Chondrocyte (in vitro differentiated cells): Measurements from ENCODE around the gene CCDC24. TPM values are rescaled to one million over a fixed set of nuclear protein-coding genes. Genes with fewer than 3 reads are reported as not detected.

Experiments used
- DNase-seq: peaks from one replicate; pipeline ENCODE4 v3.0.0; 2021; ENCODE audit warnings: mixed read lengths, low spot score
- H3K27ac Mint-ChIP-seq: one replicate; pipeline ENCODE4 v1.8.0; 2021; ENCODE audit warnings: mild to moderate bottlenecking, moderate library complexity, mixed read lengths; ENCODE audit not compliant: unreplicated experiment
- H3K27me3 Mint-ChIP-seq: 2 replicates; pipeline ENCODE4 v1.8.0; 2021; ENCODE audit warnings: low read depth, mixed read lengths
- H3K36me3 Mint-ChIP-seq: 2 replicates; pipeline ENCODE4 v1.8.0; 2021; ENCODE audit warnings: low read depth, mixed read lengths
- H3K4me1 Mint-ChIP-seq: 2 replicates; pipeline ENCODE4 v1.8.0; 2021; ENCODE audit warnings: low read depth, mild to moderate bottlenecking, mixed read lengths
- H3K4me3 Mint-ChIP-seq: one replicate; pipeline ENCODE4 v1.8.0; 2021; ENCODE audit warnings: mild to moderate bottlenecking, moderate library complexity, mixed read lengths; ENCODE audit not compliant: unreplicated experiment
- H3K9me3 Mint-ChIP-seq: 2 replicates; pipeline ENCODE4 v1.8.0; 2021; ENCODE audit warnings: low read depth, mixed read lengths
- total RNA-seq: library from RNA; stranded (reverse); gene quantifications from 3 replicates; pipeline ENCODE4 v1.2.1, GENCODE V29; 2021
- TF ChIP-seq, protein P1 (sequence below): fragments of 200-600 bp; sonication (generic); IDR thresholded peaks from 2 replicates; pipeline ENCODE4 v1.5.0; 2021; ENCODE audit warnings: antibody characterized with exemption, mild to moderate bottlenecking, moderate library complexity

The CCDC24 gene
- total RNA-seq, 1 donor from 2014 or later, result 6.3 TPM

DNA sequence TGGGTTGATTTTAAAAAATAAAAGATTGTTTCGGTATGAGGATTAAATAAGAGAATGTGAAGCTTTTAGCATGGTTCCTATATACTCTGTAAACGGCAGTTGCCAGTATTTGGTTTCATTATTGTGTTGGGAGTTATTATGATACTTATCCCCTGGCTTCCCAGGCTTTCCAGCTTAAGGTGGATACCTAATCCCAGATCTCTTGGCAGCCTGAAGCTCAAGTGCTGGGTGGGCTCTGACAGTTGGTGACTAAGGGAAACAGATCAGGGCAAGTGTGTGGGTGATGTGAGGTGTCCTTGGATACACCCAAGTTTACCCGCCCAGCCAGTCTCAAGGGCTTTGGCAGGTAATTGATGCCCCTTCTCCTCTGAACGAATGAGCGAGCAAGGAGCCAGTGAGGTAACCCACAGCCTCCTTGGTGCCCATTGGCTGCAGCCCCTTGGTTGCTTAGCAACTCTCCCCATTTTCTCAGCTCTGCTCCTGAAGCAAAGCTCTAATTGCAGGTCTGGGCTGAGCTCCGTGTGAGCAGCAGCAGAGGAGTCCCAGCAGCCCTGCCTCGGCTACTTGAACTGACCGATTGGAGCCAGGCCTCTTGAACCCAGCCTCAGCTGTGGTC is 38.6 kb upstream of the CCDC24 start:
- Mint-ChIP-seq H3K4me3 (no peak overlapping the region), H3K27ac (no peak overlapping the region), H3K4me1 (peaks cover 18% of the 10 kb centered on the region), H3K27me3 (no peaks in the 10 kb centered on the region), H3K36me3 (peaks cover 12% of the 10 kb centered on the region), H3K9me3 (no peaks in the 10 kb centered on the region)
- TF ChIP-seq, protein P1, sequence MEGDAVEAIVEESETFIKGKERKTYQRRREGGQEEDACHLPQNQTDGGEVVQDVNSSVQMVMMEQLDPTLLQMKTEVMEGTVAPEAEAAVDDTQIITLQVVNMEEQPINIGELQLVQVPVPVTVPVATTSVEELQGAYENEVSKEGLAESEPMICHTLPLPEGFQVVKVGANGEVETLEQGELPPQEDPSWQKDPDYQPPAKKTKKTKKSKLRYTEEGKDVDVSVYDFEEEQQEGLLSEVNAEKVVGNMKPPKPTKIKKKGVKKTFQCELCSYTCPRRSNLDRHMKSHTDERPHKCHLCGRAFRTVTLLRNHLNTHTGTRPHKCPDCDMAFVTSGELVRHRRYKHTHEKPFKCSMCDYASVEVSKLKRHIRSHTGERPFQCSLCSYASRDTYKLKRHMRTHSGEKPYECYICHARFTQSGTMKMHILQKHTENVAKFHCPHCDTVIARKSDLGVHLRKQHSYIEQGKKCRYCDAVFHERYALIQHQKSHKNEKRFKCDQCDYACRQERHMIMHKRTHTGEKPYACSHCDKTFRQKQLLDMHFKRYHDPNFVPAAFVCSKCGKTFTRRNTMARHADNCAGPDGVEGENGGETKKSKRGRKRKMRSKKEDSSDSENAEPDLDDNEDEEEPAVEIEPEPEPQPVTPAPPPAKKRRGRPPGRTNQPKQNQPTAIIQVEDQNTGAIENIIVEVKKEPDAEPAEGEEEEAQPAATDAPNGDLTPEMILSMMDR, result no peak
- no peak for DNase-seq

DNA sequence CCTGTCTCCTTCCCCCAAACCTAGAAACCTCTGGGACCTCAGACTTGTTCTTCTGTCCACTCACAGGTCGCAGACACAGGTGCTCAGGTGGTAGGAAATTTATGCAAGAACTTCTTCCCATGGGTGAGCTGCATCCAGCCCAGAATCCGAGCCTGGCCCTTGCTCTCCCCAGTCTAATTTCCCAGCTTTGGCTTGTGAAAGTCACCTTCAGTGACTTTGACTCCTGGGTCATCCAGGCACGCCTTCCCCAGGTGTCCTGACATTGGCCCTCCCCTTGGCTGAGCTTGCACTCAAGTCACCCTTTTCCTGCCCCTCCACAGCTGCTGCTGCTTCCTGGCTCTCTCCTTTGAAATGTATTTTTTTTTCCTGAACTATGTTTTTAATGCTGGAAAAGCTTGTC is 38.0 kb upstream of the CCDC24 start:
- H3K4me3 Mint-ChIP-seq, result no peak overlapping the region
- no peak overlapping the region for H3K27ac Mint-ChIP-seq
- H3K36me3 Mint-ChIP-seq, result peaks cover 16% of the 10 kb centered on the region
- TF ChIP-seq, protein P1, result no peak
- no peaks in the 10 kb centered on the region for H3K9me3 Mint-ChIP-seq
- H3K27me3 Mint-ChIP-seq, result no peaks in the 10 kb centered on the region
- peaks cover 13% of the 10 kb centered on the region for H3K4me1 Mint-ChIP-seq
- DNase-seq, result no peak

DNA sequence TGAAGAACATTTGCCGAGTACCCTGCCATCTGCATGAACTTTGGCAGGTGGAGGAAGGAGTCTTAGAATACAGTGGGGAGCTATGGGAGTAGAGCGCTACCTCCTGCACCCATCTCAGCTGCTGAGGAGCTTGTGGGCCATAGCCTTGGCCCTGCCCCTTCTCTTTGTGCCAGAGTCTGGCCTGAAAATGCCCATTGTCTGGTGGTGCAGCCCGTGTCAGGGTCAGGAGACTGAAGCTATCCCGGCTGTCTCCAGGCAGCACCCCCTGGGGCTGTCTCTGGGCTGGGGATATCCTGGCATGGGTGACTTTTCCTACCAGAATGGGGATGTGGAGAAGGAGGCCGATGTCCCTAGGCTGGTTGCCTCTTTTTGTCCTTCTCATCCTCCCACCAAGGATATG is 37.4 kb upstream of the CCDC24 start:
- Mint-ChIP-seq H3K27ac (no peak overlapping the region), H3K4me3 (no peak overlapping the region)
- DNase-seq, result peak; percentile 46

DNA sequence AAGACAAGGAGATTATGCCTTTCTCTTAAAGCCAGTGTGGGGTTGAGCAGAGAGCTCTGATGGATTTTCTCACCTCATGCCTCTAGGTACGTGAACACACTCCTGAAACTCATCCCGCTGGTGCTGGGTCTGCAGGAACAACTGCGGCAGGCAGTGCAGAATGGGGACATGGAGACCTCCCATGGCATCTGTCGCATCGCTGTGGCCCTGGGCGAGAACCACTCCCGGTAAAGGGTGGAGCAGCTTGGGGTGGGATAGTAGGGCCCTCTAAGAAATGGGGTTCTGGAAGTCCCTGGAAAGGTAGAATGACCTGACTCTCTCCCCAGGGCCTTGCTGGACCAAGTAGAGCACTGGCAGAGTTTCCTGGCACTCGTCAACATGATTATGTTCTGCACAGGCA is 35.2 kb upstream of the CCDC24 start:
- peak; percentile 67 for DNase-seq
- Mint-ChIP-seq H3K9me3 (no peaks in the 10 kb centered on the region), H3K4me1 (no peaks in the 10 kb centered on the region), H3K27ac (no peak overlapping the region), H3K27me3 (no peaks in the 10 kb centered on the region), H3K4me3 (no peak overlapping the region), H3K36me3 (peaks cover 21% of the 10 kb centered on the region)
- TF ChIP-seq, protein P1, result no peak

More for the DNA sequence above, 37.4 kb upstream of the CCDC24 start:
- no peaks in the 10 kb centered on the region for H3K9me3 Mint-ChIP-seq
- TF ChIP-seq, protein P1, result no peak
- peaks cover 23% of the 10 kb centered on the region for H3K36me3 Mint-ChIP-seq
- H3K4me1 Mint-ChIP-seq, result peaks cover 6% of the 10 kb centered on the region
- H3K27me3 Mint-ChIP-seq, result no peaks in the 10 kb centered on the region

DNA sequence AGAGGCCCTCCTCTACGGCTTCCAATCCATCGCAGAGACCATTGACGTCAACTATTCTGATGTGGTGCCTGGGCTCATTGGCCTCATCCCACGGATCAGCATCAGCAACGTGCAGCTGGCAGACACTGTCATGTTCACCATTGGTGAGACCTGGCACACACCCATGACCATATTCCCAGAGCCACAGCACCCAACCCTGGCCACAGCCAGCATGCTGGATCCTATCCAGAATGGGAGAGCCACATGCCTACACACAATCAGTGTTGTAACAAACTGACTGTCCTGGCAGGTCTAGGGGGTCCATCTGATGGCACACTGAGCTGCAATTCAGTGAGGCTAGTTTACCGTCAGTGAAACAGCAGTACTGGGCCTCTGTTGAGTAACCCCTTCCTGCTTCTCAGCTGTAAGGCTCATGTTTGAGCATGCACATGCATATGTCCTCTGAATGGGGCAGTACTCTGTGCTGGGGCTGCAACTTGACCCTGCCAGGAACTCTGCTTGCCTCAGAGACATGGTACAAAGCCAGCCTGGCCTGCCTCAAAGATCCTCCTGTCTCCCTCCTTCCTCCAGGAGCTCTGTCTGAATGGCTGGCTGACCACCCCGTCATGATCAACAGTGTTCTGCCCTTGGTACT is 33.9 kb upstream of the CCDC24 start:
- no peak overlapping the region for H3K27ac Mint-ChIP-seq
- H3K4me3 Mint-ChIP-seq, result no peak overlapping the region
- no peaks in the 10 kb centered on the region for H3K27me3 Mint-ChIP-seq
- peaks cover 27% of the 10 kb centered on the region for H3K36me3 Mint-ChIP-seq
- no peaks in the 10 kb centered on the region for H3K9me3 Mint-ChIP-seq
- H3K4me1 Mint-ChIP-seq, result no peaks in the 10 kb centered on the region
- no peak for DNase-seq
- TF ChIP-seq, protein P1, result no peak
